GM19043 (cell line): ENCODE data around the gene TAF11.
"Not testable (repeated sequence)": the region's sequence is repeated elsewhere in the genome, so short reads cannot be mapped to it uniquely, and the experiment has no call there.

Experiments
- ATAC-seq: cut with Tn5 transposase; IDR thresholded peaks from one replicate; pipeline ENCODE4 v1.9.1; 2021; ENCODE audit warnings: low read depth; ENCODE audit not compliant: unreplicated experiment

Gene TAF11

DNA sequence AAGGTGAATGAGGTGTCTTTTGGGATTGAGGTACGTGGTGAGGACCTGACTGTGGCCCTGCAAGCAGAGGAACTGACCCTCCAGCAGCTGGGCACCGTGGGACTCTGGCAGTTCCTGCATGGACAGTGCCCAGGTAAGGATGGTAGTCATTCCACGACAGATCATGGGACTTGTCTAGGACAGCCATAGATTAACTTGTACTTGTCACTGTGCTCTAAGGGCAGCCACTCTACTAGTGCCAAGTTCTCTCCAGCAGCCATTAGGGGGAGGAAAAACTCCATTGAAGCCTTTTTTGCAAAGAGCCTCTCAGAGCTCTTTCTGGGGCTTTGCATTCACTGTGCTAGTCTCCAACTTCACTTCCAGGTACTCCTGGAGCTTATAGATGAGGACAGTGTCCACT lies 20.4 kb downstream of the TAF11 start:
- no peak for ATAC-seq

GRCh38 chr6:34866509-34866908 lies 21.3 kb downstream of the TAF11 start:
- no peak for ATAC-seq

DNA sequence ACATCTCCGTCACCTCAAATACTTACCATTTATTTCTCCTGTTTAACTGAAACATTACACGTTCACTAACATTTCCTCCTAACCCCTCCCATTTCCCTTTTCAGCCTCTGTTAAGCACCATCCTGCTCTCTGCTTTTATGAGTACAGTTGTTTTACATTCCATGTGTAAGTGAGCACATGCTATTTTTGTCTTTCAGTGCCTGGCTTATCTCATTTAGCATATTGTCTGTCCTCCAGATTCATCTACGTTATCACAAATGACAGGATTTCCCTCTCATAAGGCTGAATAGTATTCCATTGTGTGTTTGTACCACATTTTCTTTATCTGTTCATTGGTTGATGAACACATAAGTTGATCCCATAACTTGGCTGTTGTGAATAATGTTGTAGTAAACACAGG lies 22.7 kb downstream of the TAF11 start:
- ATAC-seq = no peak

DNA sequence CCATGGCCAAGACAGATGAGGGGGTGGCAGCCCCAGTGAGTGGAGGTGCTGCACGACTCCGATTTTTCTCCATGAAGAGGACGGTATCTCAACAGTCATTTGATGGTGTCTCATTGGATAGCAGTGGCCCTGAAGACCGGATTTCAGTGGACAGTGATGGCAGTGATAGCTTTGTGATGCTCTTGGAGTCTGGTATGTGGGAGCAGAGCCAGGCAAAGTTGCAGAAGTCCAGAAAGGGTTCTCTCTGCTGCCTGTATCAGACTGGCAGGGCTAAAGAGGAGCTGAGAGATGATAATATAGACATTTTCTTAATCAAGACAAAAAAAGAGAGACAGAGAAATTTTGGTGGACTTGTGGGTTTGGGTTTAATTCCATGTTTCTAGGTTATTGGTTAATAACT lies 23.8 kb downstream of the TAF11 start:
- ATAC-seq = no peak

GRCh38 chr6:34860776-34861175 lies 27.1 kb downstream of the TAF11 start:
- ATAC-seq = no peak

DNA sequence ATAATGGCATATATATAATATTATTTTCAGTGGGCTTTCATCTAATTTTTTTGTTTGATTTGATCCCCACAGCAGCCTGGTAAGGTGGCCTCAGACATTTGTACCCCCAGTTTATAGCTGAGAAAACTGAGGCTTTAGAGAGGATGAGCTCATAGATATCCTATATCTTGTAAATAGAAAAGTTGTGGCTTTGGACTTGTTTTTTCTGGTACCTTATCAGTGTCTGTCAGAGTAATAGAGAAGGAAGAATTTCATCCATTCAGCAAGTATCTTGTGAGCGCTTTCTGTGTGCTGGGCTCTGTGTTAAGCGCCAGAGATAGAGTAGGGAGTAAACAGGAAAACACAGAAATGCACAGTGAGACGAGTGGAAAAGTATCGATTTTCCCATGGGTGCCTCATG lies 27.9 kb downstream of the TAF11 start:
- no peak for ATAC-seq

- ATAC-seq = no peak
These were observed 29.2 kb downstream of the TAF11 start for GRCh38 chr6:34858681-34859080.

- ATAC-seq = no peak
These were observed 32.4 kb downstream of the TAF11 start for GRCh38 chr6:34855463-34855862.

GRCh38 chr6:34852406-34853085 lies 35.3 kb downstream of the TAF11 start:
- no peak for ATAC-seq

- ATAC-seq = no peak
These were observed 36.5 kb downstream of the TAF11 start for GRCh38 chr6:34851361-34851760.

GRCh38 chr6:34849066-34849465 lies 38.8 kb downstream of the TAF11 start:
- not testable (repeated sequence) for ATAC-seq

- ATAC-seq = no peak
These were observed 48.0 kb downstream of the TAF11 start for GRCh38 chr6:34839666-34840352.

- no peak for ATAC-seq
These were observed 50.3 kb downstream of the TAF11 start for GRCh38 chr6:34837528-34837927.

- ATAC-seq = no peak
These were observed 51.4 kb downstream of the TAF11 start for GRCh38 chr6:34836451-34836850.

- no peak for ATAC-seq
These were observed 51.8 kb downstream of the TAF11 start for GRCh38 chr6:34836008-34836407.

- ATAC-seq = no peak
These were observed 52.9 kb downstream of the TAF11 start for GRCh38 chr6:34834789-34835518.

- ATAC-seq = no peak
These were observed 54.9 kb downstream of the TAF11 start for GRCh38 chr6:34832942-34833341.

- no peak for ATAC-seq
These were observed 58.7 kb downstream of the TAF11 start for GRCh38 chr6:34829137-34829536.
